Stimulated activated naive B cell treated with anti-CD40 and anti-IgM and Interleukin-4, amounts not matched to agents 10 μg/mL and 1 μg/mL and 100 μg/mL, for 72 hours (primary cell): Measurements from ENCODE around the gene DHX30.

ENCODE experiments used
- ATAC-seq, 2 donors: fragments of 150-1000 bp; cut with Tn5 transposase; replicated peaks; 2 replicates each; pipeline ENCODE4 v1.10.0; 2021; ENCODE audit warnings: moderate library complexity in 1 of 2
- DNase-seq: peaks from one replicate; pipeline ENCODE4 v3.0.0; 2021
- H3K27ac Mint-ChIP-seq: one replicate; pipeline ENCODE4 v1.8.0; 2022; ENCODE audit warnings: mild to moderate bottlenecking, mixed read lengths
- H3K27me3 Mint-ChIP-seq, 2 donors: one replicate each; pipeline ENCODE4 v1.8.0; 2022; ENCODE audit warnings: mixed read lengths in 2 of 2
- H3K36me3 Mint-ChIP-seq, 2 donors: one replicate each; pipeline ENCODE4 v1.8.0; 2022; ENCODE audit warnings: mixed read lengths in 2 of 2, mild to moderate bottlenecking in 1 of 2
- H3K4me1 Mint-ChIP-seq, 2 donors: one replicate each; pipeline ENCODE4 v1.8.0; 2022; ENCODE audit warnings: mixed read lengths in 2 of 2, mild to moderate bottlenecking in 1 of 2
- H3K4me3 Mint-ChIP-seq, 2 donors: one replicate each; pipeline ENCODE4 v1.8.0; 2022; ENCODE audit warnings: mild to moderate bottlenecking in 2 of 2, mixed read lengths in 2 of 2, moderate library complexity in 1 of 2
- H3K9me3 Mint-ChIP-seq, 2 donors: one replicate each; pipeline ENCODE4 v1.8.0; 2022; ENCODE audit warnings: mixed read lengths in 2 of 2, mild to moderate bottlenecking in 1 of 2

Gene DHX30

DNA sequence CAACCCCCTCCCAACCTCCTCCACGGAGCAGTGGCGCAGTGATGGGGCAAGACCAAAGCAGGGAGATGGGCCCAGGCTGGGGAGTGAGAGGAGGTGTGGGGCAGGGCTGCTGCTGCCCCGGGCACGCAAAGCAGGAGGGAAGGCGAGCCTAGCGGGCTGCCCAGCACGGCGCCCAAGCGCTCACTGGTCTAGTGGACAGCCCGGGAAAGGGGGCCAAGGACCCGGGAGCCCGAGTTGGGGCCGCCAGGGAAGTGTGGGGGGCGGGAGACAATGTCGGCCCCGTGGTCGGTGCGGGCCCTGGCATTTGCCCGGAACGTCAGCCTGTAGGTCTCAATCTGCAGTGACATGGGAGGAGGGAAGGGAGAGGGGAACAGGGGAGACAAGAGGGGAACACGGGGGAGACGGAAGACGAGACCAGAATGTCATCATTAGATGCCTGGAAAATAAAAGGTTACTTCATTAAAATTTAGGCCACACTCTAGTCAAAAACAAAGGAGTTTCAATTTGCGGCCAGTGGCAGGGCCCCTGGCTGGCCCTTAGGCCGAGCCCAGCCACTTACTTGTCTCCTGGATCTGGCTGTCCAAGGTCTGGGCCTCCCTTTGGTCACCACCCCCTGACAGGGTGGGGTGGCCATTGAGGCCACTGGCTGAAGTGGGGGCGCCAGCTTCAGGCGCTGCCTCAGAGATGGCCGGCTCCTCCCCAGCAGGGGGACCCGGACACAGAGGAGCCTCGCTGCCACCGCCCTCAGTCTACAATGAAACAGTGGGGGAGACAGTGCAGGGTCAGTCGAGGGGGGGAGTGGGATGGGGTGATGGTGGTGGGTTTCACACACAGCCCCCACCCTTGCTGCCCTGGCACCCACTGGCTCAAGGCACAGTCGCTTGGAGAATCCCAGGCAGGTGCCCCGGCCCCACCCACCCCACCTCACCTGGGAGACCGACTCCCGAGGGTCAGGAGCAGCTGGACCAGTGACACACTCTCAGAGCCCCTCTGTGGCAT, 50.0 kb downstream of the DHX30 start:
- H3K9me3 Mint-ChIP-seq, result no peaks in the 10 kb centered on the region
- DNase-seq (no peak), ATAC-seq (no peak)
- H3K27me3 Mint-ChIP-seq, result no peaks in the 10 kb centered on the region
- peak overlapping the region; percentile 31 for H3K27ac Mint-ChIP-seq
- H3K4me1 Mint-ChIP-seq, result peaks cover 4 to 11% of the 10 kb centered on the region in 2 donors
- H3K4me3 Mint-ChIP-seq, result no peak overlapping the region
- peaks cover 30 to 58% of the 10 kb centered on the region in 2 donors for H3K36me3 Mint-ChIP-seq

DNA sequence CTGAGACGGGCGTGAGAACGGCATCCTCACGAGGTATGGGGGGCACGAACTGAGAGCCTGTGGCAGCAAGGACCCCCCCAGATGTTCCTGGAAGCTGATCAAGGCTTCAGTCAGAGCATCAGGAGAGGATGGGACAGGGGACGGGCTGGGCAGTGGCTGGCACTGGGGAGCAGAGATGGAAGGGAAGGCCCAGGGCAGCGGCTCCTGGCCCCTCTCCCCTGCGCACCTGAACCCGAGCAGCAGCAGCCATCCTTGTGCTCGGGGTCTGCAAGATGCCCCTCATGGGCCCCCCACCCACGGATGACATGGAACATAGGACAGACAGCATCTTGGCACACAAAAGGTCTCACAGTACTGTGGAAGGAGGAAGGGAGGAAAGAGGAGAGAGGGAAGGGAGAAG, 51.3 kb downstream of the DHX30 start:
- H3K4me3 Mint-ChIP-seq, result no peak overlapping the region
- peaks cover 4 to 11% of the 10 kb centered on the region in 2 donors for H3K4me1 Mint-ChIP-seq
- H3K9me3 Mint-ChIP-seq, result no peaks in the 10 kb centered on the region
- H3K36me3 Mint-ChIP-seq, result peaks cover 28 to 61% of the 10 kb centered on the region in 2 donors
- no peaks in the 10 kb centered on the region for H3K27me3 Mint-ChIP-seq
- DNase-seq (no peak), ATAC-seq (no peak)
- peak overlapping the region; percentile 87 for H3K27ac Mint-ChIP-seq

DNA sequence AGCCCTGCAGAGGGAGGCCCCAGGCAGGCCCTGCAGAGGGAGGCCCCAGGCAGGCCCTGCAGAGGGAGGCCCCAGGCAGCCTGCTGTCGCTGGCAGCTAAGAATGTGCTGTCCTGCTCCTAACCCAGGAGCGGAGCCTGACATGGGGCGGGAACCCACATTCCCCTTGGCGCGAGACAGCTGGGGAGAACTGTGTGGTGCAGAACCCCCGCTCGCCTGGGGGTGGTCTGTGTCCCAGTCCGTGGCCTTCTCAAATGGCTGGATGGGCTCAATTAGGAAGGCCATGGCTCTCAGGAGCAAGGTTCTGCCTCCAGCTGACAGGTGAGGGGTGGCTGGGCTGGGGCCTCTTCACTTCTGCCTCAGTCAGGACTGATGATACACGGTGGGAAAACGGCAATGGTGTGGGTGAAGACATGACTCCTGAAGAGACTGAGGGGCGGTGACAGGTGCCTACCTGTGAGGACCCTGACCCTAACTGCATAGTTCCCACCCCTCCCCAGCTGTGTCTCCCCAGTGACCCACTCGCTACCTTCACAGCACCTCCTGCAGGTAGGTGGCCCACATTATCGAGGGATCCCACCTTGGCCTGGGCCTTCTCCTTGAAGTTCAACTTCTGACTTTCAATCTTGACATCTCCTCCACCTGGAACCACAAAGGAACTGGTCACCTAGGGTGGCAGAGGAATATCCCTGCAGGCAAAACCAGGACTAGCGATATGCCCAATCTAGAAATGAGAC, 52.0 kb downstream of the DHX30 start:
- peaks cover 2 to 11% of the 10 kb centered on the region in 2 donors for H3K4me1 Mint-ChIP-seq
- no peak for ATAC-seq
- no peak overlapping the region for H3K4me3 Mint-ChIP-seq
- H3K9me3 Mint-ChIP-seq, result no peaks in the 10 kb centered on the region
- no peak overlapping the region for H3K27ac Mint-ChIP-seq
- no peaks in the 10 kb centered on the region for H3K27me3 Mint-ChIP-seq
- H3K36me3 Mint-ChIP-seq, result peaks cover 28 to 59% of the 10 kb centered on the region in 2 donors
- DNase-seq, result no peak

DNA sequence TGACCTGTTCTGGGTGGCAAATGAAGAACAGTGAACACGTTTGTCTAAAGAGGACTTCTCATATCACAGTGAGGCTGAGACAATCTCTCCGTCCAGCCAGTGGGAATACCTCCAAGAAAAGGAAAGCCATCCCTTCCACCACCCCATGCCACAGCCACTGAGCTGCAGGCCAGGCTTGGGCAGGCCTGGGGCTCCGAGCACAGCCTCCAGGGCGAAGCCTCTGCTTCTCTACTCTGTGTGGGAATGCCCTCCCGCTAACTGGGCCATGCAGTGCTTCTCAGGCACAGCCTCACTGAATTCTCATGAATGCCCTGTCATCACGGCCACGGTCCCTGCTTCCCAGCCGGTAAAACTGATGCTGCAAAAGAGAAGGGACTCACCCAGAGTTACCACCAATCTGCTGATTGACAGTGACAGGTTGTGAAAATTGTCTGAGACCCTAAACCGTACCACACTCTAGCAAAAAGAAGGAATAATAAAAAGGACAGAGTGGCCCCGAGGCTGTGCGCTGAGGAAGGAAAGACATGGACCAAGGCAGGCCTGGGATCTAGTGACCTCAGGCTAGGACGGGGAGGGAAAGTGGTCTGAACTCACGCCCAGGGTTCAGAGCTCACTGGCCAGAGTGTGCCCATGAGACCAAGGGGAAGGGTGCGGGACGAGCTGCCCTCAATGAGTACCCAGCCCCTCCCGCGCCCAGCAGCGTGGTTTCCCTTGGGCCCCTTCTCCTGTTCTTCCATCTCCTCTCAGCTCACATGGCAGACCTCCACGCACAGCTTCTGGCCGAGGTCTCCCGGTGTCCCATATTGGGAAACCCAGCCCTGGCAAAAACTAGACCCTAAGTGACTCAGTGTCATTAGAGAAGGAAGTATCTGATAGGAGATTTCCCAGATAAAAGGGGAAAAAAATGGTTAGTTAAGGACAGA, 52.8 kb downstream of the DHX30 start:
- Mint-ChIP-seq H3K9me3 (no peaks in the 10 kb centered on the region), H3K27me3 (no peaks in the 10 kb centered on the region), H3K4me3 (no peak overlapping the region), H3K27ac (peak overlapping the region; percentile 37), H3K36me3 (peaks cover 26 to 59% of the 10 kb centered on the region in 2 donors), H3K4me1 (peaks cover 2 to 5% of the 10 kb centered on the region in 2 donors)
- ATAC-seq (no peak), DNase-seq (no peak)

DNA sequence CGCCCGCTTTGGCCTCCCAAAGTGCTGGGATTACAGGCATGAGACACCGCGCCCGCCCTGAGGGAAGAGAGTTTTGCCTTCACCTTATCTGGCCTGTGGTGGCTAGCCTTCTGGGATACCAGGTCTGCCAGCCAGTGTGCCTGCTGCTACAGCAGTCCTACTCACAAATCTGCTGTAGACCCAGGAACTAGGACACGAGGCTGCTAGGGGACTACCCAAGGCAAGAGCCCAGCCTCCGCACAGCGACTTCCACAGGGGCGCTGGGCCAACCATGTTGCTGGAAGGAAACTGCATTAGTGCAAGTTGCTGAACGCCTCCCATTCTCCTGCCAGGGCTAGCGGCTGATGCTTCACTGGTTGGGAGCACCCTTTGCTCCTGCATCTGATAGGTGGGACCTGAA, 53.7 kb downstream of the DHX30 start:
- H3K36me3 Mint-ChIP-seq, result peaks cover 21 to 53% of the 10 kb centered on the region in 2 donors
- no peaks in the 10 kb centered on the region for H3K4me1 Mint-ChIP-seq
- H3K27ac Mint-ChIP-seq, result no peak overlapping the region
- H3K4me3 Mint-ChIP-seq, result no peak overlapping the region
- no peaks in the 10 kb centered on the region for H3K27me3 Mint-ChIP-seq
- ATAC-seq (no peak), DNase-seq (no peak)
- no peaks in the 10 kb centered on the region for H3K9me3 Mint-ChIP-seq

DNA sequence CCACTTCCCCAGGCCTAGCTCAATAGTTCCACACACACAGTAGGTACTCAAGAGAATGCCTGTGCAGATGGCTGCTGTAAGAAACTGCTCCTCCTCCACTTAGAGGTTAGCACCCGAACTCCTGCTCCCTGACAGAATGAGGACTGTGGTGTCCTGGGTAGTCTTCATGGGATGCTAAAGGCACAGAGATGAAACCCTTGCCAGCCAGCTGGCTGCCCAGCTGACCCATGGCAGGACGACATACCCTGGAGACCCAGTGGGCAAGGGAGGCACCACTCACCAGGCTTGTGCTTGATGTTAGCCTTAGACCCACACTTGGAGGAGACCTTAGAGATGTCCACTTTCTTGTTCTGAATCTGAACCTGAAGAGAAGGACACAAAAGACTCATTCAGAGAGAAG, 54.2 kb downstream of the DHX30 start:
- no peak for ATAC-seq
- Mint-ChIP-seq H3K9me3 (no peaks in the 10 kb centered on the region), H3K36me3 (peaks cover 20 to 52% of the 10 kb centered on the region in 2 donors), H3K4me3 (no peak overlapping the region), H3K27me3 (no peaks in the 10 kb centered on the region), H3K27ac (no peak overlapping the region), H3K4me1 (no peaks in the 10 kb centered on the region)
- no peak for DNase-seq

DNA sequence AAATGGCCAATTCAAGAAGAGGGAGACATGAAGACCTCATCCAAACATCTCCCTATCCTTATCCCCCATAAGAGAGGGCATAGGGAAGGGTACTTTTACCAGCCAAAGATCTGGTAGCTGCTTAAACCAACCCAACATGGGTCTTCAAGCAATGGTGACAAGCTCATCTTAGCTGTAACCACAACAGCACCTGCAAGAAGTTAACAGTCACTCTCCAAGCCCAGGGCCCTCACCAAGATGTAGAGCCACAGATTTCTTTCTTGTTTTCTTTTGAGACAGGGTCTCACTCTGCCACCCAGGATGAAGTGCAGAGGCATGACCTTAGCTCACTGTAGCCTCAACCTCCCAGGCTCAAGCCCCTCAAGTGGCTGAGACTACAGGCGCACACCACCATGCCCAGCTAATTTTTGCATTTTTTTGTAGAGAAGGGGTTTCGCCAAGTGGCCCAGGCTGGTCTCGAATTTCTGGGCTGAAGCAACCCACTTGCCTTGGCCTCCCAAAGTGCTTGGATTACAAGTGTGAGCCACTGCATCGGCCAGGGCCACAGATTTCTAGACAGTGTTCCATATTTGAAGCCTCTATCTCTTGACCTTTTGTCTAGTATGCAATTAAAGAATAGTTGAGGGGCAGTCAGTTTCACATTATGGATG, 57.1 kb downstream of the DHX30 start:
- DNase-seq (no peak), ATAC-seq (no peak)
- H3K4me1 Mint-ChIP-seq, result no peaks in the 10 kb centered on the region
- no peak overlapping the region for H3K27ac Mint-ChIP-seq
- H3K36me3 Mint-ChIP-seq, result peaks cover 25 to 45% of the 10 kb centered on the region in 2 donors
- H3K9me3 Mint-ChIP-seq, result no peaks in the 10 kb centered on the region
- no peaks in the 10 kb centered on the region for H3K27me3 Mint-ChIP-seq
- no peak overlapping the region for H3K4me3 Mint-ChIP-seq

DNA sequence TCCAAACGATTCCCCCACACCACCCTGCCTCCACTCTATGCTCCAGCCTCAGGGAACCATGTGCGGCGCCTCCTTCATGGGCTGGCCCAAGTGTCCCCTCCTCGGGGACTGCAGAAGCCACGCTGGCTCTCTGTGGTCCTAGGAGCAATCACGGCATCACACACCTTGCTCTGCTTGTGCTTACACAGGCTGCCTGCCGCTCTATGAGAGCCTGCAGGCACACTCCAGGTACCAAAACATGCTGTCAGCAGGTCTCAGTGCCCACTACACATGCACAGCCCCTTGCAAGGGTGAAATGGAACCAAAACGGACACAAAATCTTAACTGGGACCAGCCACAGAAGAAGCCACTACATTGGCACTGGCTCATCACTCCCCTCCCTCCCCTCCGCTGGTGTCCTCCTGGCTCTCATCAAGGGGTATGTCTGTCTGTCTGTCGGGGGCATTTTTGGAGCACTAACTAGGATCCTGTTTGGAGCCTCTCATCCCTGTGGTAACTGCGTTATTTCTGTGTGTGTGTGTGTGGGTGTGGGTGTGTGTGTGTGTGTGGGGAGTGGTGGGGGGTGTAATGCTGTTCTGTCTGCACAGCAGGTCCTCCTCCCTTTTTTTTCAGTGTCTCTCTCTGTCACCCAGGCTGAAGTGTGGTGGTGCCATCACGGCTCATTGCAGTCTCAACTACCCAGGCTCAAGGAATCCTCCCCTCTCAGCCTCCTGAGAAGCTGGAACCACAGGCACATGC, 60.6 kb downstream of the DHX30 start:
- Mint-ChIP-seq H3K4me3 (no peak overlapping the region), H3K36me3 (peaks cover 41 to 49% of the 10 kb centered on the region in 2 donors), H3K27me3 (no peaks in the 10 kb centered on the region), H3K27ac (no peak overlapping the region), H3K4me1 (no peaks in the 10 kb centered on the region), H3K9me3 (no peaks in the 10 kb centered on the region)
- ATAC-seq (no peak), DNase-seq (no peak)

DNA sequence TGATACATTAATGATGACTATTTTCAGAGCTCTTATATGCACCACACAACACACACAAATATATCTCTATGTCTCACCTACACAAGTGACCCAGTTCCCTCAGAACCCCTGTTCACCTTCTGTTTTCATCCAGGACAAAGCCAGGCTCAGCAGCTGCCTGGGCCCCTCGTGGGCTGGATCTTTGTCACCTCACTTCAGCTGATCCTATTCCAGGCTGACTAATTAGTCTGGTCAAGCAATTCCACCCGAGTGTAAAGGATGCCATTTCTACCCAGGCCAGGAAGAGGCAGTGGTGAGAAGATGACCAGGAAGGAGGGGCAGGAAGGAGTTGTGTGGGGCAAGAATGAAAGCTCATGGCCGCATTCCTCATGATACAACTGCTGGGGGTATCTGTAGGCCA, 62.3 kb downstream of the DHX30 start:
- no peaks in the 10 kb centered on the region for H3K27me3 Mint-ChIP-seq
- DNase-seq (no peak), ATAC-seq (no peak)
- H3K4me3 Mint-ChIP-seq, result no peak overlapping the region
- H3K9me3 Mint-ChIP-seq, result no peaks in the 10 kb centered on the region
- H3K4me1 Mint-ChIP-seq, result no peaks in the 10 kb centered on the region
- H3K27ac Mint-ChIP-seq, result peak overlapping the region; percentile 16
- H3K36me3 Mint-ChIP-seq, result peaks cover 50 to 59% of the 10 kb centered on the region in 2 donors

DNA sequence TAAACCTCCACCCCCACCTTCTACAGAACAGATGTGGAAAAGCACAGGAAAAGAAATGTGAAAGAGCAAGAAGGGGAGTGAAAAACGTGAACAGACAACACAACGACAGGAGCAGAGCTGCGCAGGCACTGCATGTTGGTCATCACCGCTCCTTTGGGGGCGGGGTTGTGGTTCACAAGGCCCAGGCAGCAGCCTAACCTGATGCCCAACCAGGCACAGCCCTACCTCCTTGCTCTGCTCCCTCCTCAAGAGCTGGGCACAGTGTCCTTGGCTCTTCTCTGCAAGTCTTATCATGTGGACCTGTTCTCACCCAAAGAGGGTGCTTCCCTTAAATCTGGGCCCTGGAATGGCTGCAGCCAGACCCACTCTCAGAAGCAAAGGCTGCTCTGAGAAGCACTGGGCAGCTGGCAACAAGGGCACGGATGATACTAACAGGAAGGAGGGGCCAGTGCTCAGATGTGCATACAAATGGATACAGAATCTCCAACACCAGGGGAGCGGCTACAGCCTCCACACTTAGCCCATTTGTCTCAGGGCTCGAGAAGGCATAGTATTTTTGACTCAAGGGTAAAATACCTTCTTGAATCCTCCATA, 64.6 kb downstream of the DHX30 start:
- Mint-ChIP-seq H3K4me3 (no peak overlapping the region), H3K4me1 (peaks cover 0 to 2% of the 10 kb centered on the region in 2 donors), H3K27me3 (no peaks in the 10 kb centered on the region), H3K36me3 (peaks cover 62 to 74% of the 10 kb centered on the region in 2 donors), H3K9me3 (no peaks in the 10 kb centered on the region), H3K27ac (no peak overlapping the region)
- DNase-seq, result no peak
- ATAC-seq, result no peak

DNA sequence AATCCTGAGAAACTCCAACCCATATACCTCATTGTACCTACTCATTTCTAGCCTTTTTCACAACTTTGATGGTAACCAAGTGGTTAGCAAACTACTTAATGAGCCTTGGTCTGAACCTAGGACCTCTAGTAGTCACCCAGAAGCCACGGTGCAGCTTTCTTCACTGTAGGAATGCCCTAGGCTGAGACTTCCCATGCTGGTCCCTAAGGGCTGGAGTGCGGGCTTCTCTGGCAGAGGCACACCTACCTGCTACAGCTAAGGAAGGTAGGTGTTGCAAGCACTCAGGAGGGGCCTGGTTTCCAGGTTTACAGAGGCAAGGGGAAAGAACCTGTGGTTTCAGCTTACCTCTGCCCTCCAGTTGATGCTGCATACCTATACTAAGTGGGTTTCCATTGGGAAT, 65.4 kb downstream of the DHX30 start:
- ATAC-seq, result no peak
- H3K36me3 Mint-ChIP-seq, result peaks cover 66 to 77% of the 10 kb centered on the region in 2 donors
- H3K9me3 Mint-ChIP-seq, result no peaks in the 10 kb centered on the region
- no peak overlapping the region for H3K4me3 Mint-ChIP-seq
- no peak for DNase-seq
- peaks cover 0 to 2% of the 10 kb centered on the region in 2 donors for H3K4me1 Mint-ChIP-seq
- H3K27me3 Mint-ChIP-seq, result no peaks in the 10 kb centered on the region
- H3K27ac Mint-ChIP-seq, result no peak overlapping the region

DNA sequence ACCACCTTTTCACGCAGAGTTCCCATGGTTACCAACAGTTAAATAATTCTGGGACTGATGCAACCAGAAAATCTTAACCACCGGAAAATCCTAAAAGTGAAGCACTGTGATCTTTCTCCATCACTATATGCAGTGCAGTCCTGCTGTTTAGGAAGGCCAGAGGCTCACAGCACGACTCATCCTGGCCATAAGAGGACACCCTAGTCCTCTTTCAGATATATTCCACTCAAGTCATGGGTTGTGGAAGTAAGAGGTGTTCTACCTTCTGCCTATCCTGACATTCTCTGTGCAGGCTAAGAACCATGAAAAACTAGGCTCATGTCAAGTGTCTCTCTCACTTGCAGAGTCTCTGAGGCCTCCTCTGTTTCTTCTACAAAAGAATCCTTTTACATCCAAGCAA, 67.2 kb downstream of the DHX30 start:
- peaks cover 0 to 2% of the 10 kb centered on the region in 2 donors for H3K4me1 Mint-ChIP-seq
- no peak for ATAC-seq
- DNase-seq, result no peak
- H3K9me3 Mint-ChIP-seq, result no peaks in the 10 kb centered on the region
- peaks cover 67 to 72% of the 10 kb centered on the region in 2 donors for H3K36me3 Mint-ChIP-seq
- no peaks in the 10 kb centered on the region for H3K27me3 Mint-ChIP-seq
- no peak overlapping the region for H3K4me3 Mint-ChIP-seq
- no peak overlapping the region for H3K27ac Mint-ChIP-seq
